Stimulated activated naive CD4-positive, alpha-beta T cell treated with Interleukin-2 at 50 U/mL for 16 hours (primary cell): Measurements from ENCODE around the gene MPI.

Source experiments
- DNase-seq: peaks from one replicate; lab custom pipeline; 2025; lab: John Stamatoyannopoulos, UW

MPI gene

GRCh38 chr15:74889883-74890664 lies at the start of gene MPI:
Gene MPI, plus strand, starts transcription at chr15:74890042. Its CDS starts 32 bp downstream, at chr15:74890074.
- peak; percentile 81 for DNase-seq

- DNase-seq = no peak
These were observed 48.7 kb upstream of the MPI start for GRCh38 chr15:74840851-74841775.

GRCh38 chr15:74841891-74842373 lies 47.9 kb upstream of the MPI start:
- DNase-seq = no peak

- DNase-seq = peak; percentile 90
These were observed 47.0 kb upstream of the MPI start, which contains the start of gene ULK3 for GRCh38 chr15:74842581-74843444. Gene ULK3, minus strand, starts transcription at chr15:74843156. Its CDS starts 51 bp downstream, at chr15:74843105.

- DNase-seq = no peak
These were observed 46.4 kb upstream of the MPI start for GRCh38 chr15:74843445-74843828.

GRCh38 chr15:74843891-74844299 lies 45.9 kb upstream of the MPI start:
- no peak for DNase-seq

- no peak for DNase-seq
These were observed 45.3 kb upstream of the MPI start for GRCh38 chr15:74844319-74845207.

- DNase-seq = peak; percentile 57
These were observed 44.7 kb upstream of the MPI start for GRCh38 chr15:74845208-74845568.

- DNase-seq = no peak
These were observed 44.3 kb upstream of the MPI start for GRCh38 chr15:74845581-74845980.

- DNase-seq = no peak
These were observed 42.4 kb upstream of the MPI start for GRCh38 chr15:74847432-74847831.

- no peak for DNase-seq
These were observed 39.4 kb upstream of the MPI start for GRCh38 chr15:74850393-74850792.

- no peak for DNase-seq
These were observed 37.9 kb upstream of the MPI start for GRCh38 chr15:74851960-74852359.

- DNase-seq = no peak
These were observed 35.3 kb upstream of the MPI start for GRCh38 chr15:74854453-74855022.

GRCh38 chr15:74855857-74856256 lies 34.0 kb upstream of the MPI start:
- no peak for DNase-seq

GRCh38 chr15:74856537-74856936 lies 33.3 kb upstream of the MPI start:
- no peak for DNase-seq

- no peak for DNase-seq
These were observed 32.7 kb upstream of the MPI start for GRCh38 chr15:74857082-74857655.

- no peak for DNase-seq
These were observed 32.0 kb upstream of the MPI start for GRCh38 chr15:74857671-74858368.

GRCh38 chr15:74858369-74858740 lies 31.5 kb upstream of the MPI start:
- no peak for DNase-seq

- no peak for DNase-seq
These were observed 26.4 kb upstream of the MPI start for GRCh38 chr15:74863239-74864056.
